HepG2 (cell line): Measurements from ENCODE around the gene TEX19. TPM values are rescaled to one million over a fixed set of nuclear protein-coding genes. Genes with fewer than 3 reads are reported as not detected.
A peak's percentile ranks its signal among the peaks of the same experiment; 100 is the strongest.

Source experiments
- AKNA ChIP-seq: sonication (generic); formaldehyde crosslinking; IDR thresholded peaks from 2 replicates; pipeline ENCODE4 v1.4.0; 2020; ENCODE audit warnings: missing genetic modification reagents, borderline replicate concordance
- ARNT ChIP-seq: fragments of 450-650 bp; IDR thresholded peaks from 2 replicates; pipeline ENCODE4 v1.6.1; 2017
- HIC2 ChIP-seq: sonication (generic); formaldehyde crosslinking; IDR thresholded peaks from 2 replicates; pipeline ENCODE4 v1.9.0; 2022; ENCODE audit warnings: low read depth, missing genetic modification reagents
- IRX3 ChIP-seq: sonication (generic); formaldehyde crosslinking; IDR thresholded peaks from 2 replicates; pipeline ENCODE4 v1.8.1; 2023; ENCODE audit warnings: mild to moderate bottlenecking, low read depth, missing genetic modification reagents, borderline replicate concordance
- KLF15 ChIP-seq: sonication (generic); formaldehyde crosslinking; IDR thresholded peaks from 2 replicates; pipeline ENCODE4 v1.8.1; 2023; ENCODE audit warnings: borderline replicate concordance, mild to moderate bottlenecking, inconsistent platforms, missing genetic modification reagents, mixed read lengths
- RAD51 ChIP-seq: fragments of 450-650 bp; IDR thresholded peaks from 2 replicates; pipeline ENCODE4 v1.6.1; 2016; ENCODE audit warnings: borderline replicate concordance
- RARA ChIP-seq: IDR thresholded peaks from 2 replicates; pipeline ENCODE4 v1.6.1; 2016; ENCODE audit warnings: missing genetic modification reagents, missing compliant biosample characterization
- SKIL ChIP-seq: sonication (generic); formaldehyde crosslinking; IDR thresholded peaks from 2 replicates; pipeline ENCODE4 v1.8.0; 2022; ENCODE audit warnings: missing genetic modification reagents, mild to moderate bottlenecking, moderate library complexity, borderline replicate concordance
- TEF ChIP-seq: sonication (generic); formaldehyde crosslinking; IDR thresholded peaks from 2 replicates; pipeline ENCODE4 v1.5.0; 2020; ENCODE audit warnings: missing genetic modification reagents
- ZNF329 ChIP-seq: sonication (generic); formaldehyde crosslinking; IDR thresholded peaks from 2 replicates; pipeline ENCODE4 v1.9.0; 2021; ENCODE audit warnings: low read depth, mild to moderate bottlenecking, missing genetic modification reagents
- ZNF335 ChIP-seq: sonication (generic); formaldehyde crosslinking; IDR thresholded peaks from 2 replicates; pipeline ENCODE4 v1.4.0; 2020; ENCODE audit warnings: missing genetic modification reagents
- ZNF597 ChIP-seq: sonication (generic); formaldehyde crosslinking; IDR thresholded peaks from 2 replicates; pipeline ENCODE4 v1.5.0; 2020; ENCODE audit warnings: missing genetic modification reagents
- ZNF615 ChIP-seq: sonication (generic); formaldehyde crosslinking; IDR thresholded peaks from 2 replicates; pipeline ENCODE4 v1.5.0; 2020; ENCODE audit warnings: mild to moderate bottlenecking, missing genetic modification reagents, borderline replicate concordance
- ZNF704 ChIP-seq: sonication (generic); formaldehyde crosslinking; IDR thresholded peaks from 2 replicates; pipeline ENCODE4 v1.8.1; 2023; ENCODE audit warnings: mild to moderate bottlenecking, inconsistent platforms, moderate library complexity, missing genetic modification reagents, borderline replicate concordance
- ZNF784 ChIP-seq: sonication (generic); formaldehyde crosslinking; IDR thresholded peaks from 2 replicates; pipeline ENCODE4 v1.5.1; 2020; ENCODE audit warnings: missing genetic modification reagents, mild to moderate bottlenecking, borderline replicate concordance
- polyA plus RNA-seq, 8 experiments: library from polyadenylated mRNA; depleted of rRNA in 3 of 8; stranded (reverse) in 7 of 8; unstranded in 1 of 8; fragments of >200 nt; fragmentation: Illumina TruSeq in 4 of 8; extraction: Trizol in 4 of 8; gene quantifications; 2 replicates each; pipeline versions ENCODE4 v1.2.1 to v1.2.3, GENCODE V29; 2011 to 2016; ENCODE audit warnings: low read depth in 4 of 8, missing spikeins in 1 of 8, mixed read lengths in 1 of 8; ENCODE audit not compliant: insufficient read depth in 1 of 8
- total RNA-seq, 5 experiments: library from RNA; depleted of rRNA; stranded (reverse); fragments of >200 nt; fragmentation: Illumina TruSeq; extraction: Trizol; gene quantifications; 2 replicates each; pipeline ENCODE4 v1.2.3, GENCODE V29; 2016; ENCODE audit warnings: low read depth in 1 of 5

TEX19 gene
- total and polyA plus RNA-seq, 2 of the 13 experiments (the other 11 are each of a cell fraction or from before 2014, with no cell fraction given), result 1.3 to 6.0 TPM

- TF ChIP-seq ZNF597 (CRISPR knock-in tag), result no peak
- no peak for TF ChIP-seq KLF15 (CRISPR knock-in tag)
- no peak for TF ChIP-seq ZNF329 (CRISPR knock-in tag)
- TF ChIP-seq RARA (CRISPR knock-in tag), result no peak
- no peak for TF ChIP-seq TEF (CRISPR knock-in tag)
- TF ChIP-seq ZNF615, result no peak
- no peak for TF ChIP-seq SKIL (CRISPR knock-in tag)
- TF ChIP-seq ZNF784 (CRISPR knock-in tag), result no peak
- TF ChIP-seq ARNT, result no peak
- TF ChIP-seq RAD51, result no peak
- peak; percentile 80 for TF ChIP-seq HIC2 (CRISPR knock-in tag)
- no peak for TF ChIP-seq IRX3
- TF ChIP-seq ZNF704, result no peak
- TF ChIP-seq ZNF335 (CRISPR knock-in tag), result no peak
- TF ChIP-seq AKNA, result no peak
Observed at GRCh38 chr17:82338858-82339633, 20.0 kb upstream of the TEX19 start (continued).
